ENCODE data around the gene CXCR1.
"Not testable (repeated sequence)": the region's sequence is repeated elsewhere in the genome, so short reads cannot be mapped to it uniquely, and the experiment has no call there.

The CXCR1 gene

GRCh38 chr2:218162814-218163213, 3.9 kb downstream of the CXCR1 start:
- no peak for DNase-seq (ENCODE audit: low read depth in 2 of 2, low spot score in 1 of 2)

GRCh38 chr2:218161644-218162043, 5.1 kb downstream of the CXCR1 start:
- DNase-seq (ENCODE audit: low read depth in 2 of 2, low spot score in 1 of 2): no peak

- DNase-seq (ENCODE audit: low read depth in 2 of 2, low spot score in 1 of 2): no peak
These were observed 10.7 kb downstream of the CXCR1 start for GRCh38 chr2:218155953-218156479.

GRCh38 chr2:218152777-218153176, 14.0 kb downstream of the CXCR1 start:
- DNase-seq (ENCODE audit: low read depth in 2 of 2, low spot score in 1 of 2): no peak

GRCh38 chr2:218152172-218152571, 14.6 kb downstream of the CXCR1 start:
- DNase-seq (ENCODE audit: low read depth in 2 of 2, low spot score in 1 of 2): no peak

- no peak for DNase-seq (ENCODE audit: low read depth in 2 of 2, low spot score in 1 of 2)
These were observed 16.8 kb downstream of the CXCR1 start for GRCh38 chr2:218149848-218150440.

- no peak for DNase-seq (ENCODE audit: low read depth in 2 of 2, low spot score in 1 of 2)
These were observed 17.7 kb downstream of the CXCR1 start for GRCh38 chr2:218149098-218149497.

- no peak for DNase-seq (ENCODE audit: low read depth in 2 of 2, low spot score in 1 of 2)
These were observed 20.7 kb downstream of the CXCR1 start for GRCh38 chr2:218146056-218146455.

- no peak for DNase-seq (ENCODE audit: low read depth in 2 of 2, low spot score in 1 of 2)
These were observed 21.6 kb downstream of the CXCR1 start for GRCh38 chr2:218145124-218145523.

GRCh38 chr2:218138047-218138446, 28.7 kb downstream of the CXCR1 start:
- DNase-seq (ENCODE audit: low read depth in 2 of 2, low spot score in 1 of 2): no peak

- DNase-seq (ENCODE audit: low read depth in 2 of 2, low spot score in 1 of 2): no peak
These were observed 29.2 kb downstream of the CXCR1 start for GRCh38 chr2:218137514-218137913.

GRCh38 chr2:218130822-218131221, 35.9 kb downstream of the CXCR1 start:
- DNase-seq (ENCODE audit: low read depth in 2 of 2, low spot score in 1 of 2): no peak

- DNase-seq (ENCODE audit: low read depth in 2 of 2, low spot score in 1 of 2): no peak
These were observed 36.4 kb downstream of the CXCR1 start for GRCh38 chr2:218130377-218130776.

GRCh38 chr2:218129458-218130135, 37.2 kb downstream of the CXCR1 start:
- DNase-seq (ENCODE audit: low read depth in 2 of 2, low spot score in 1 of 2): no peak

GRCh38 chr2:218128781-218129457, 37.8 kb downstream of the CXCR1 start:
- no peak for DNase-seq (ENCODE audit: low read depth in 2 of 2, low spot score in 1 of 2)

GRCh38 chr2:218127929-218128455, 38.8 kb downstream of the CXCR1 start:
- no peak for DNase-seq (ENCODE audit: low read depth in 2 of 2, low spot score in 1 of 2)

GRCh38 chr2:218125626-218126080, 41.1 kb downstream of the CXCR1 start, which contains the start of gene CXCR2:
Gene CXCR2 (plus strand): TSS chr2:218126028. CDS start chr2:218134802, 8,774 bp downstream.
- DNase-seq (ENCODE audit: low read depth in 2 of 2, low spot score in 1 of 2): no peak

GRCh38 chr2:218125095-218125494, 41.7 kb downstream of the CXCR1 start:
- no peak for DNase-seq (ENCODE audit: low read depth in 2 of 2, low spot score in 1 of 2)

GRCh38 chr2:218123986-218124385, 42.8 kb downstream of the CXCR1 start:
- no peak for DNase-seq (ENCODE audit: low read depth in 2 of 2, low spot score in 1 of 2)

GRCh38 chr2:218122286-218122685, 44.5 kb downstream of the CXCR1 start:
- not testable (repeated sequence) for DNase-seq (ENCODE audit: low read depth in 2 of 2, low spot score in 1 of 2)

- DNase-seq (ENCODE audit: low read depth in 2 of 2, low spot score in 1 of 2): not testable (repeated sequence)
These were observed 45.0 kb downstream of the CXCR1 start for GRCh38 chr2:218121789-218122188.

Data from stimulated activated CD8-positive, alpha-beta memory T cell treated with anti-CD3 and anti-CD28 coated beads, Interleukin-4, amount 100 ng/mL, for 4 hours (primary cell).